Activated CD4-positive, CD25-positive, alpha-beta regulatory T cell (primary cell): ENCODE results near the gene SMOC2.
"Not testable (repeated sequence)": the region's sequence is repeated elsewhere in the genome, so short reads cannot be mapped to it uniquely, and the experiment has no call there.

ENCODE experiments used
- DNase-seq, 4 experiments: peaks; one replicate each; lab custom pipeline; 2025; lab: John Stamatoyannopoulos, UW

Gene SMOC2

DNA sequence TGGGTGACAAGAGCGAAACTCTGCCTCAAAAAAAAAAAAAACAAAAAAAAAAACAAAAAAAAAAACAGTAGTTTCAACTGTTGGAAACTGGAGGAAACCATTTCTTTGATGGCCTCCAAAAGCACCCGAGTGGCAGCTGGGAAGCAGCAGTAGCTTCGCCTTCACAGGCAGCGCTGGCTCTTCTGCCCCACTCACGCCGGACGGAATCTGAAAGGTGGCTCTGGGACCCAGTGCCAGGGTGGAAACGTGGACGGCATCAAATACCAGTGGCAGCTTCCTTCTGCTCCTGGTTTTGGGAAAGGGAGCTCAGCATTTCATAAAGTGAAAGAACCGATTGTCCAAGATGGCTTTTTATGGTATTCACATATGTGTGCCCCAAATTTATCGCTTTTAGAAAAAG lies 159.4 kb downstream of the SMOC2 start:
- DNase-seq, result no peak

DNA sequence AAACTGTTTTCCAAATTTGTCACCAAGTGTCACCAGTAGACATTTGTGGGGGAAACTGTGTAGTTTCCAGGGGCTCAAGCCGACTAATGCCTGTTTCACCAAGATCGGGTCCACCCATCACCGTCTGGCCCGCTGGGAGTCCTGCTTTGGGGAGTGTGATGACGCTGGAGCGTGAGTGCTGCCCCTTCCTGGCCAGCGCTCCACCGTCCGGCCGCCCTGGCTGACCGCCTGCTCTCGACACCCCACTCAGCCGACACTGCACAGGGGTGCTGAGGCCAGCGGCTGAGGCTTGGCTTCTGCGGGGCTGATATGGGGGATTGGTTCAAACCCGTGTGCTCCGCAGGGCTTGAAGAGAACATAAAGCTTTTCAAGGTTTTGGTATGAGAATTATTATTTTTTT lies 160.1 kb downstream of the SMOC2 start:
- no peak for DNase-seq

DNA sequence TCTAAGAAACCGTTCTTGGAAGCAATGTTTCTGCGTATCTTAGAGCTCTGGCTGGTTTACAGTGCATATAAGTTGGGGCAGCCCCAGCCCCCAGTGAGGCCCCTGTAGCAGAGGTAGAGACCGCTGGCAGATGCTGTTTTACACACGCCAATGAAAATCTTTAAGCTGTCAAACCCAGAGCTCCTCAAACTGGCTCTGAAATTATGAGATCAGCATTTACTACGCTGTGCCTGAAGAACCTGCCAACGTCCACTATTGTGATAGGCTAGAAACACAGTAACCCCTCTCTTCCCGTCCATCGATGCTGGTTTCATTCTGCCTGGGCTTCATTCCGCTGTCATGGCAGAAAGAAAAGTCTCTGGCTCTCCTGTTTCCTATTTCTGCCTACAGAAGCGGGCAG lies 160.6 kb downstream of the SMOC2 start:
- DNase-seq, result no peak

DNA sequence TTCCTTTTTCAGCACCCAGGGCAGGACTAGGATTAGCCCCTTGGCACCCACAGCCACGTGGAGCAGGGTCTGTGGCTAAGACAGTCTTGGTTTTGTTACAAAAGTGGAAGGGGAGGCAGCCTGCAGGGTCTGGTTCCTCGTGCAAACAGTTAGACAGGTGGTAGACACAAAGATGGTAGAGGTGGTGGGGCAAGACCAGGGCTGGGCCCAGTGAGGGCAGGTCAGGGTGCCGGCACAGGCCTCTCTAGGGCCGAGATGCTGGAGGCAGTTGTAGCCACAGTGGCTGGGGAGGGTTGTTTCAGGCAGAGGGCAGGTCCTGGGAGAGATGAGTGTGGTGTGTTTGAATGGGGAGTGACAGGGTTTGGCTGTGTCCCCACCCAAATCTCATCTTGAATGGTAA lies 161.6 kb downstream of the SMOC2 start:
- no peak for DNase-seq

DNA sequence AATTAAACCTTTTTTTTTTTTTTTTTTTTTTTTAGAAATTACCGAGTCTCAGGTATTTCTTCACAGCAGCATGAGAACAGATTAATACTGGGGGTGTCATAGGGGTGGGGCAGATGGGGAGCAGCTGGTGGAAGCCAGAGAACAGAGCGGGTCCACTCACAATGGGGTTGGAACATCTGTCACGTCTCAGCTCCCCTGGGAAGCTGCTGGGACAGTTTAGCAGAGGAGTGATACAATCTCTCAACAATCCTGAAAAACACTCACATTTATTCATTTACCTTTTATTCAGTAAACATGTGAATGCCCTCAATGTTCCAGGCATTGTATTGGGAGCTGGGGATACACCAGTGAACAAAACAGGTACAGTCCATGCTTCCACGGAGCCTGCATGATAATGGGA lies 162.2 kb downstream of the SMOC2 start:
- DNase-seq, result no peak

DNA sequence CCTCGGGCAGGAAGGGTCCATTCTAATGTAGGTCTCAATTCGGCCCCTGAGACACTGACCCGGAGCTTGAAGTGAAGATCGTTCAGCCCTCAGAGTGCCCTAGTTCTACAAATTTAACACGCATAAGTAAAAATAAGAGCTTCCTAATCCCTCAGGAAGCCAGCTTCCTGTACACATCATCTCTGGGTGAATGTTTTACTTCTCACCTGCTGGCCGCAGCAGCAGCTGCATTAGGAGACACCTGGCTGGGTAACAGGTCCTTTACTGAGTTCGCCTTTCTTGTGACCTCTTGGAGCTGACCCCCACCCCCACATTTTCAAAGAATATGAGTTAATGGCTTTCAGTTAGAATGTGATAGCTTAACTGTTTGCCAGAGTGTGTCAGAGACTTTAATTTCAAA lies 165.0 kb downstream of the SMOC2 start:
- DNase-seq, result no peak

DNA sequence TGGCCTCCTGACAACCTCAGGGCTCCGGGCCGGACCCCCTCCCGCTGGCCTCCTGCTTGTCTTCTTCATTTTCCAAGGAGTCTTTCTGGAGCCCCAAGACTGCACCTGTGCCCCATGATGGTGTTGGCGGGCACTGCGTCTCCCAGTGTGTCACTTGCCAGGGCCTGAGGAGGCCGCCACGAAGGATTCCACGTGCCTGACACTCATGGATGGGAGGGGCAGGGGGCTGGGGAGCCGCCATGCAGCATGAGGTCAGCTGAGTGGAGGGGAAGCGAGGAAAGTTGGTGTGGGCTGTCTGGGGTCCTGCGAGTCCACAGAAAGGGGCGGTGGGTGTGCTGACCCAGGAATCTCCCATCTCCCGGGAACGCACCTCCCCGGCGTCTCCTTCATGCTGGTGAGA lies 165.7 kb downstream of the SMOC2 start:
- DNase-seq, result no peak

DNA sequence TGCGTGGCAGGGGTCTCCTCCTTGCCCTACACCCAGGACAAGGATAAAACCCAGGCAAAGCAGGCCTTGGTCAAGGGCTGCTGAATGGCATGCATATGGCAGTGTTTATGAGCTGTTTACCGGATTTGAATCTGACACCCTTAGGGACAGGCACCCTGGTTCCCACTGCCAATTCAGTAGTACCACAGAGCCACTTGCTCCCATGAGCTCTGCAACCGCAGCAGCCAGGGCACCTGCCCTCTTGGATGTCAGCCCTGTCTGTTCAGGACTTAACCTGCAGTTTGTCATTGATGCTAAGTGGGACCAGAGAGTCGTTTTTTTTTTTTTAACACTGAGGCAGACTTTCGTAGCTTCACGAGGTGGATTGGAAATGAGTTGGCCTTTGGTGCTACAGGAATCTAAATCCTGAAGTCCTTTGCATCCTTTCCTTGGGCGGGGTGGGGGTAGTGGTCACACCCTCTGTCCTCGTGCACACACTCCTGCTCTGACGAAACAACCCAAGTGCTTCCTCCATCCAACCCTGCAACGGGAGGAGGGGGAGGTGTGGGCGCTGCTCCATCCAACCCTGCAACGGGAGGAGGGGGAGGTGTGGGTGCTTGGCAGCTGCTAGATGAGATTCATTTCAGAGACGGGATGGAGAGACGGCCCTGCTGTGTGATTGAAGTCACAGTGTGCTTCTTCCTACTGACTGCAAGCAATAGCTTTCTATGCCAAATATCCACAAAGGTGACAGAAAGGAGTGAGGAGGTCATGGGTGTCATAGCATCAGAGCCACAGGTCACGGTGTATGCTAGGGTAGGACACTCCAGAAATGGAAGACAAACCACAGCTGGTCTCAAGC lies 166.5 kb downstream of the SMOC2 start:
- DNase-seq, result no peak

DNA sequence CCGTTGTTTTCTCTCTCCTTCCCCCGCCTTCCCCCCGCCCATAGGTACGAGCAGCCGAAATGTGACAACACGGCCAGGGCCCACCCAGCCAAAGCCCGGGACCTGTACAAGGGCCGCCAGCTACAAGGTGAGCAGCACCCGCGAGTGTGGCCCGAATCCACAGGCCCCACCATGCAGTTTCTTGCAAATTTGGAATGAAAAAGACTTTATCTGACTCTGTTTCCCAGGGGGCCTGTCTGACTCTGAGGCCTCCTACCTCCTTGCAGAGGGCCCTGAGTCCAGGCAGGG lies 167.1 kb downstream of the SMOC2 start:
- DNase-seq, result no peak

DNA sequence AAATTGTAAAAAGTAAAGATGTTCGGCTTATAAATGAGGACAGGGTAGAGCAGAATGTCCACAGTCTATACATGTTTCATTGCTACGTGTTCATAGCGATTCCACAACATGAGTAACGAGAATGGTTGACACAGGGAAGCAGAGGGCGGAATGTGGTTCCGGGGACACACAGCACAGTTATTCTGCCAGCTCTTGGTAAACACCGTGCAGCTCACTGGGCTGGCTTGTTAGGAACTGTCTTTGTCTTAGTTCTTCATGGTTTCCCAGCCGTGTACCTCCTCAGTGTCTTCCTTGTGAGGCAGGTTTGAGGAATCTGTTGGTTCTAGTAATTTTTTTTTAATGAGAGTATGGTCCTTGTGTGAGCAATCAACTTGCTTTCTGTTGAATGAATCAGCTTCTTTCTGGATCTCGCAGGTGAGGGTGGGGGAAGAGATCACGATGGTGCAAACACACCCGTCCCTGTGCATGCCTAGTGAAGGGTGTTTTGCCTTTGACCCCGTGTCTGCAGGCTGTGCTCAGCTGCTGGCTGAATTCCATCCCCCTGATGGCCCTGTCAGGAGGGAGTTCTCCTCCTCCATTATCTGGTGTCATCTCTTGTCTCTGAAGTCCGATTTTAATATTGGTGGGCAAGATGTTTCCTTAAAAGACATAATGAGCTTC lies 168.2 kb downstream of the SMOC2 start:
- DNase-seq, result no peak

DNA sequence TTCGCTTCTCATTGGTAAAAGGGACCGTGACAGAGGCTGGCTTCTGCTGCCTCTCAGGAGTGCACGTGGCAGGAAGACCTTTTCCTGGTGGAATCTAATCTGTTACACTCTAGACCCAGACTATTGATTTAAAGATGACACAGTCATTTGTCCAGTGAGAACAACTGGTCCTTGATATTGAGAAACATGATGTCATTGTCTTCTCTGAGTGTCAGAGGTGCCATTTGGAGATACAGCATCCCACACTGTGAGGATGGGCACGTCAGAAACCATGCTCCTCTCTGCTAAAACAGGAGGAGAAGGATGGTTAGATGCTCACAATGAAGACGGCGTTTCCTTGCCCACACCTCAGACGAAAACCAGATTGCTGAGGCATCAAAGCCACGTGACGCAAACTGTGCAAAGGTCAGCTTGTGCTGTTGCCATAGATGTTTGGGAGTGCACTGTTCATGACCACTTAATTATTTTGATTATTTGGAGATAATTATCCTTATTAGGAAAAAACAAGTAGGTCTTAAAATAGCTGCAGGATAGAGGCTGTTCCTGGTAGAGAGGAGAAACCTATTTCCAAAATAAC lies 169.0 kb downstream of the SMOC2 start:
- DNase-seq, result no peak

DNA sequence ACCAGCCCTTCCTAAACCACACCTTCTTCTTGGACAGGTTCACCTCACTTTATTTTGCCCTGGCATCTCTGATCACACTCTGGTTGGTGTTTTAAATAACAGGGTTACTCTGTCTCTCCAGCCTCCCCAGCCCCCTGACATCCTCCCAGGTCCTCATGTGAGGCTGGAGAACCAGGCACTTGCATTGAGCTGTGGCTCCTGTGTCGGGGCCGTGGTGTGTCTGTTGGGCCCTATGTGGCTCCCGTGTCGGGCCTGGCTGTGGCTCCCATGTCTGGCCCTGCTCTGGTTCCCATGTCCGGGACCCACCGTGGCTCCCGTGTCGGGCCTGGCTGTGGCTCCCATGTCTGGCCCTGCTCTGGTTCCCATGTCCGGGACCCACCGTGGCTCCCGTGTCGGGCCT lies 170.0 kb downstream of the SMOC2 start:
- DNase-seq, result not testable (repeated sequence)

DNA sequence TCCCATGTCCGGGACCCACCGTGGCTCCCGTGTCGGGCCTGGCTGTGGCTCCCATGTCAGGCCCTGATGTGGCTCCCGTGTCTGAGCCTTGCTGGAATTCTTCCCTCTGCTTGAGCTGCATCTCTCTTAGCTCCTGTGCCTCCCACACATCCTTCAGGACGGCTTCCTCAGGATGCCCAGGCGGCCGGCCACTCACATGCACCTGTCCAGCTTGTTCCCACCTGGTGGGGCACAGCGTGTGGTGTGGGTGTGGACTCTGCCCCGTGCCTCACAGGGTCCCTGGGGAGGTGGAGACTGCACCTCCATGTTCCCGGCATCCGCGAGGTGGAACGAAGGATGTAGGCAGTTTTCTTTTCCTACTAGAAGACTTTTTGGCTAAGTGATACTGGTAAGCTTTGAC lies 170.7 kb downstream of the SMOC2 start:
- no peak for DNase-seq

DNA sequence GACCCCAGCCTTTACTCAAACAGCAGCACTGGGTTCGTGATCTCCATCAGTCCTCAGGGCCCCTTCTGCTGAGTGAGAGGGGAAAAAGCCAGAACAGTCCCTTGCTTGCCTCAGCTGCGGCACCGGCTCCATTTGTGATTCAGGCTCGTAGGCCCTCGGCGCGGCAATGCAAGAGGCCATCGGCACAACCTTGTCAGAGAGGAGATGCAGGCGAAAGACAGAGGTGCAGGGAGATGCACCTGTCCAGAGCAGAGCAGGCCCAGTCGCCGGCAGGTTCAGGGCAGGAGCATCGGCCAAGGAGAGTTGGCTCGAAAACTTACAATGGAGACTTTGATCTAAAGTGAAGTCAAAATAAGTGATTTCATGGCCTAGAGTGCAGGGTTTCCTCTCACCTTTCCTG lies 171.6 kb downstream of the SMOC2 start:
- DNase-seq, result no peak

DNA sequence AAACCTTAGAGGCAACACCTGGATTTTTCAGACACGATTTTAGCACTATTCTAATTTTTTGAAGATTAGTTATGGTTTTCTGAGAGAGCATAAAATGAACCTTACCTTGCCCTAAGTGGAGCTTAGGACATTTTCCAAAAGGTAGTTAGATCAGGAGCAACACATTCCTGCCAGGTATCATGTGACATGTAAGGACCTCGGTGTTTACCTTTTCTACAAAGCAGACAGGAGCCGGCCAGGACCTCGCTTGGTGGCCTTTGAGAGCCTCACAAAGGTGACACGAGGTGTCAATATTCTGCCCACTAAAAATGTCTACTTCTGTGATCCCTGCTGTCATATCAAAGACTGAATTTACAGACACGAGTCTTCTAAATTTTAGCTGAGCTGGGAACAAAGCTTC lies 174.9 kb downstream of the SMOC2 start:
- no peak for DNase-seq

DNA sequence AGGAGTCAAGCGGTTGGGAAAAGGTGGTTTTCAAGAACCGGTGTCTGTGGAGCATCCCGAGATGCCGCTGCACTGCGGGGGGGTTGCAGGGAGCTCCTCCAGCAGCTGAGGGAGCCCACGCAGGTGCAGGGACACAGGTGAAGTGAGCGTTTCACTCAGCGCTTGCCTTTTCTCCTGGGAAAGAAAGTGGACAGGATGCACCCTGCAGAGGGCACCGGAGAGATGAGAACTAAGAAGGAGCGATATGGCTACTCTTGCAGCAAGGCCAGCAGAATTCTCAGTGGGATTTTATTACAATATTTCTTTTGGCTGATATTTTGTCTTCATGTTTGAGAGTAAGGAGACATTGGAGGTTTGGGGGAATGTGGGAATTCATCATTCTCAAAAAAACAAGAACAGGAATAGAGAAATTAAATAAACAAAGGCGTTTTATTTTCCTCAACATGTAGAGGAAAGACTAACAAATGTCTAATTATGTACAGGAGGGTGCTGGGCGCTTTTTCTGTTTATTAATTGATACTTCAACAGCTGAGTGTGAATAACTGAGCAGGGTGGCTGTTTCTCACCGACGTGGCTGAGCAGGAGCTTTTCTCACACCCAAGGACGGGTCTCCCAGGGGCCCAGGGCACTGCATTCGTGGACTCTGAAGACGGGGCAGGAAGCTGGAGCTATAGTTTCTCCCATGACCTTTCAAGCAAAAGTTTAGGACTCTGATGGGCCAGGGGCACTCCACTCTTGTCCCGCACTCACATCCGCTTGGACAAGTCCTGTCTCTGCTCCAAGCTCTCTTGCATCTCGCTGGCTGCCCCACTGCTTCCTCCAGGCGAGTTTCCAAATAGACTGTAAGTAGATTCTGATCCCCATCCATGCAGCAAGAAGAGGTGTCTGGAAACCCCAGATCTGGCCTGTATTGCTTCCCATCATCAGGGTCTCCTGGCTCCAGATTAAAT lies 176.1 kb downstream of the SMOC2 start:
- DNase-seq, result no peak

DNA sequence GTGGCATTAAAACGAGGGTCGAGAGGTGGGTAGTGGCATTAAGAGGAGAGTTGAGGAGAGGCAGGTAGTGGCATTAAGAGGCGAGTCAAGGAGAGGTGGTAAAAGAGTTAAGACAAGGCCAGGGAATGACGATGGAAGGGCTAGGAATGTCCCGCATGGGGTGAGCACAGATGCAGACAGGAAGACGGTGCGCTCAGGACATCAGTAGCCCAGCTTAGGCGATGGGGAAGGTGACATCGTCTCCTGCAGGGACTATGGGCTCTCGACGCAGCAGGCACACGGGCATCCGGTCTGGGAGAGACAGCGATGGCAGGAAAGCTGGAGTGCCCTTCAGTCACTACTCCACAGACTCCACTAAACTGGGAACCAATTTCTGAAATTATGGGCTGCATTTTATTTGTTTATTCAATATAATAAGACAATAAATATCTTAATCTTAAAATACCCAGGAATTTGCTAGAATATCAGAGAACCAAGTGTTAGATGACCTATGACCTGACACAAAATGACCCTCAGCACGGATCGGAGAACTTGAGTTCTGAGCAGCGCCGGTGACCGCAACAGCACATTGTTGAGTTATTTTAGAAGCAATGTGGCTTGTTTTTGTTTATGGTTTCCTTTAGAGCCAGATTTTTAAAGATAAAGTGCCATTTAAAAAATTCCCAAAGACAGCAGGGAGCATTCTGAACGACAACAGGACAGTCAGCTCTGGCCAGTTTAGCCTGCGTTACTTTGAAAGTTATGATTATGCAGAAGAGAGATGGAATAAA lies 177.7 kb downstream of the SMOC2 start:
- no peak for DNase-seq

DNA sequence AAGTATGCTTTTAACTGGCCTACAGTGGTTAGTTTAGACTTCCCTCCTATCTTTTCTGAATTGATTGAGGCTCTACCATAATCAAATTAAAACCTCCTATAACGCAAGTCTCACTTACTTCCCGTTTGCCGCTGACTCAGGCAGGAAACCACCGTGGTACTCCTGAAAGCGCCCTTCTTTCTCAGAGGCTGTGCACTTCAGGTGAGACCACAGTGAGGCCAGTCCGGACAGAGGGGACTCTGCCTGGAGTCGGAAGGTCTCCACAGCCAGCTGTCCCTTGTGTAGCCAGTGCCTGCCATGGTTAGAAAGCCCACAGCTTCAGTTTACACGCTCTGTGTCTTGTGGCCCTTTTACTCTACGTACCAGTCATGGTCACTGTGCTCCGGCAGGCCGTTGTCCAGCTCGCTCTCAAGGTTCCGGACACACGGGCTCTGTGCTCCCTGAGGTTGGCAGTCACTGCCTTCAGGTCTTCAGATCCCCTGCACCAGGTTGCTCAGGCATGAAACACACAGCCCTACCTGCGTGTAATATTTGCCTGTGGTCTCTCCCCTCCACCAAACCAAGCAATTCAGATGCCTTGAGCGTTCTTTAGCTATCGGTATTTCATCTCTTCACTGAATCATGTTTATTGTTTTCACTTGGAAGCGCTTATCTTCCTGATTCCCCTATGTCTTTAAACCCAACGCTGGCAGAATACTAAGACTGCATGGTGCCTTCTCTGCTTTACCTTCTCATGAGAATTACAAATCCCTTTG lies 178.8 kb downstream of the SMOC2 start:
- no peak for DNase-seq

DNA sequence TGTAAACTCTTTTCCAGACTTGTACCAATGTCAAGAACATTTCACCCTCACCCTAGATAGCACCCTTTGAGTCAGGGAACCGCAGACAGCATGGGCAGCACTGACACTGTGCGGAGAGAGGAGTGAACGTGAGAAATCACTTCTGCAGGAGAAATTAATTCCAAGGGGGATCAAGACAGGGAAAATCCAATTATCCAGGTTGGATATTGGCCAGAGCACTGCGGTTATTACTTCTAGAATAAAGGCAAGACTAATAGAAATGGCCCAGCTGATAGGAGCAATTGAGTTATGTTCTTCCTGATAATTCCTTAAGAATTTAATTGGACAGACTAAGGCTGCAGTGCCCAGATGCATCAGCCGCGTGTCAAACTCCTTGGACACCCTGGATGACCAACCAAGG lies 179.6 kb downstream of the SMOC2 start:
- DNase-seq, result no peak

DNA sequence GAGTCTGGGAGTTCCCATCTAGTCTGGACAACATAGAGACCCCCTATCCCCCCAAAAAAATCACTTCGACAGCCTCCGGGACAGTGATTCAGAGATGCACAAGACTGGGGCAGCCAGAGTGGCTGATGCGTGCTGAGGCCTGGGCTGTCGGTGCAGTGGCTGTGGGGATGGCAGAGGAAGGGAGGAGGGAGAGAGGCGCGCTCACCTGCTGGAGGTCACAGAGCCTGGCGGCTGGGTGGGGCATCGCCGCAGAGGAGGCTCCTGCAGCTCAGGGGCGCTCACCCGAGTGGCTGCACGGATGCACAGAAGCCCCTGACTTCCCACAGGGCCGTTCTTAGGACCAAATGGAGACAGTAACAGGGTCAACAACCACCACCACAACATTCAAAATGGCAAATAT lies 182.8 kb downstream of the SMOC2 start:
- DNase-seq, result no peak

DNA sequence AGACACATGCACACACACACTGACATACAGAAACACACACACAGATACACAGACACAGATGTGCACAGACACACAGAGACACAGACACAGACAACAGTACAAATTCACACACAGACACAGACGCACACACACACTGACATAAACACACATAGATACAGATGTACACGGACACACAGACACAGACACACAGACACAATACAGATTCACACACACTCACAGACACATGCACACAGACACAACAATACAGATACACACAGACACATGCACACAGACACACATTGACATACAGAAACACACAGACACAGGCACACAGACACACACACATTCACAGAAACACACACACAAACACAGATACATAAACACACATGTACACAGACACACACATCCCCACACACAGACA lies 183.6 kb downstream of the SMOC2 start:
- no peak for DNase-seq
